Activated CD8-positive, alpha-beta memory T cell treated with anti-CD3 and anti-CD28 coated beads for 48 hours (primary cell): ENCODE results near the gene MROH2A.
A peak's percentile ranks its signal among the peaks of the same experiment; 100 is the strongest.
"Not testable (repeated sequence)": the region's sequence is repeated elsewhere in the genome, so short reads cannot be mapped to it uniquely, and the experiment has no call there.

Experiments
- DNase-seq, 3 experiments: peaks; one replicate each; pipeline ENCODE4 v3.0.0-alpha.2; 2020; ENCODE audit warnings: low read depth in 2 of 3, low spot score in 2 of 3

The MROH2A gene

GRCh38 chr2:233853353-233853752, 75.2 kb downstream of the MROH2A start:
- no peak for DNase-seq

GRCh38 chr2:233853883-233854240, 75.7 kb downstream of the MROH2A start:
- no peak for DNase-seq

- peak; percentile 60 to 87 (median 71) for DNase-seq
Observed at GRCh38 chr2:233854241-233854981, 76.3 kb downstream of the MROH2A start, which contains the start of gene HJURP. Gene HJURP, minus strand, starts transcription at chr2:233854535. Its CDS starts 35 bp downstream, at chr2:233854500.

GRCh38 chr2:233855345-233855744, 77.2 kb downstream of the MROH2A start:
- no peak for DNase-seq

GRCh38 chr2:233856184-233856583, 78.1 kb downstream of the MROH2A start:
- no peak for DNase-seq

- no peak for DNase-seq
Observed at GRCh38 chr2:233857511-233858141, 79.5 kb downstream of the MROH2A start.

GRCh38 chr2:233858331-233858730, 80.2 kb downstream of the MROH2A start:
- no peak for DNase-seq

GRCh38 chr2:233862261-233862768, 84.2 kb downstream of the MROH2A start:
- no peak for DNase-seq

- no peak for DNase-seq
Observed at GRCh38 chr2:233865838-233866237, 87.7 kb downstream of the MROH2A start.

- no peak for DNase-seq
Observed at GRCh38 chr2:233866479-233866878, 88.3 kb downstream of the MROH2A start.

- DNase-seq, result peak in 2 of 3 experiments; percentile 20 to 29
Observed at GRCh38 chr2:233867993-233868532, 89.9 kb downstream of the MROH2A start, which contains the start of gene MSL3B. Gene MSL3B, minus strand, starts transcription at chr2:233868386.

- DNase-seq, result no peak
Observed at GRCh38 chr2:233871432-233871831, 93.3 kb downstream of the MROH2A start.

- not testable (repeated sequence) for DNase-seq
Observed at GRCh38 chr2:233872125-233872524, 94.0 kb downstream of the MROH2A start.

- no peak for DNase-seq
Observed at GRCh38 chr2:233882353-233882752, 104.2 kb downstream of the MROH2A start.
